ENCODE data around the gene B3GAT1.

- no peak for TF ChIP-seq POLR2A (IDR thresholded peaks at IDR 0.05)
- no peak for TF ChIP-seq CTCF (IDR thresholded peaks at IDR 0.05)
Measured at GRCh38 chr11:134338068-134338467, 74.0 kb downstream of the B3GAT1 start.
